ENCODE results near the gene OPCML.

- no peak for TF ChIP-seq CTCF (IDR thresholded peaks at IDR 0.05)
- no peak for TF ChIP-seq POLR2A (IDR thresholded peaks at IDR 0.05)
Measured at GRCh38 chr11:132866783-132867545, 665.3 kb downstream of the OPCML start.
